ENCODE data around the gene RADIL. TPM values are rescaled to one million over a fixed set of nuclear protein-coding genes. Genes with fewer than 3 reads are reported as not detected.

The RADIL gene
- total RNA-seq, 1 donor from 2014 or later, result 0.86 TPM

GRCh38 chr7:4789194-4790077, 94.1 kb downstream of the RADIL start:
- Histone ChIP-seq H3K9ac (ENCODE audit: low read length) (no peak overlapping the region), H4K20me1 (ENCODE audit: insufficient read depth, low read length) (peaks cover 8% of the 10 kb centered on the region), H3K36me3 (ENCODE audit: insufficient read depth, low read length) (no peaks in the 10 kb centered on the region), H3K9me3 (ENCODE audit: insufficient read depth, low read depth, low read length) (no peaks in the 10 kb centered on the region), H3K79me2 (ENCODE audit: insufficient read depth, low read length) (no peaks in the 10 kb centered on the region), H3K27me3 (ENCODE audit: insufficient read depth, low read length) (no peaks in the 10 kb centered on the region), H3K4me1 (ENCODE audit: insufficient read depth, low read length) (peaks cover 8% of the 10 kb centered on the region), H3K4me3 (ENCODE audit: insufficient read depth, low read depth, low read length) (no peak overlapping the region), H3K27ac (ENCODE audit: low read depth, low read length) (no peak overlapping the region), H2AFZ (ENCODE audit: low read depth, low read length) (no peak overlapping the region), H3K4me2 (ENCODE audit: low read length) (no peak overlapping the region)
- Mint-ChIP-seq H3K27ac (ENCODE audit: unreplicated experiment) (no peak overlapping the region), H3K9me3 (ENCODE audit: unreplicated experiment) (no peaks in the 10 kb centered on the region), H3K4me3 (ENCODE audit: unreplicated experiment) (no peak overlapping the region), H3K27me3 (ENCODE audit: low read depth, unreplicated experiment) (no peaks in the 10 kb centered on the region), H3K4me1 (ENCODE audit: low read depth, unreplicated experiment) (peaks cover 8% of the 10 kb centered on the region), H3K36me3 (ENCODE audit: low read depth, unreplicated experiment) (peaks cover 16% of the 10 kb centered on the region)
- FAIRE-seq, result no peak
- DNase-seq (ENCODE audit: low read depth), result no peak
- no peak for TF ChIP-seq EZH2 (IDR thresholded peaks at IDR 0.05; ENCODE audit: insufficient read depth, low read length)
- TF ChIP-seq, protein P1, sequence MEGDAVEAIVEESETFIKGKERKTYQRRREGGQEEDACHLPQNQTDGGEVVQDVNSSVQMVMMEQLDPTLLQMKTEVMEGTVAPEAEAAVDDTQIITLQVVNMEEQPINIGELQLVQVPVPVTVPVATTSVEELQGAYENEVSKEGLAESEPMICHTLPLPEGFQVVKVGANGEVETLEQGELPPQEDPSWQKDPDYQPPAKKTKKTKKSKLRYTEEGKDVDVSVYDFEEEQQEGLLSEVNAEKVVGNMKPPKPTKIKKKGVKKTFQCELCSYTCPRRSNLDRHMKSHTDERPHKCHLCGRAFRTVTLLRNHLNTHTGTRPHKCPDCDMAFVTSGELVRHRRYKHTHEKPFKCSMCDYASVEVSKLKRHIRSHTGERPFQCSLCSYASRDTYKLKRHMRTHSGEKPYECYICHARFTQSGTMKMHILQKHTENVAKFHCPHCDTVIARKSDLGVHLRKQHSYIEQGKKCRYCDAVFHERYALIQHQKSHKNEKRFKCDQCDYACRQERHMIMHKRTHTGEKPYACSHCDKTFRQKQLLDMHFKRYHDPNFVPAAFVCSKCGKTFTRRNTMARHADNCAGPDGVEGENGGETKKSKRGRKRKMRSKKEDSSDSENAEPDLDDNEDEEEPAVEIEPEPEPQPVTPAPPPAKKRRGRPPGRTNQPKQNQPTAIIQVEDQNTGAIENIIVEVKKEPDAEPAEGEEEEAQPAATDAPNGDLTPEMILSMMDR (IDR thresholded peaks at IDR 0.05; ENCODE audit: insufficient read depth, low read depth, low read length), result no peak

- peaks cover 2% of the 10 kb centered on the region for H3K4me1 ChIP-seq (ENCODE audit: insufficient read depth, low read length)
- H4K20me1 ChIP-seq (ENCODE audit: insufficient read depth, low read length), result peaks cover 8% of the 10 kb centered on the region
- no peaks in the 10 kb centered on the region for H3K27me3 Mint-ChIP-seq (ENCODE audit: low read depth, unreplicated experiment)
- H3K36me3 Mint-ChIP-seq (ENCODE audit: low read depth, unreplicated experiment), result peaks cover 11% of the 10 kb centered on the region
- no peak overlapping the region for H3K9ac ChIP-seq (ENCODE audit: low read length)
- H3K27me3 ChIP-seq (ENCODE audit: insufficient read depth, low read length), result no peaks in the 10 kb centered on the region
- TF ChIP-seq, protein P1 (IDR thresholded peaks at IDR 0.05; ENCODE audit: insufficient read depth, low read depth, low read length), result no peak
- no peak for TF ChIP-seq EZH2 (IDR thresholded peaks at IDR 0.05; ENCODE audit: insufficient read depth, low read length)
- H3K4me1 Mint-ChIP-seq (ENCODE audit: low read depth, unreplicated experiment), result peaks cover under 1% of the 10 kb centered on the region
- DNase-seq (ENCODE audit: low read depth), result no peak
- no peak overlapping the region for H3K4me3 Mint-ChIP-seq (ENCODE audit: unreplicated experiment)
- no peaks in the 10 kb centered on the region for H3K9me3 ChIP-seq (ENCODE audit: insufficient read depth, low read depth, low read length)
- no peak overlapping the region for H3K27ac ChIP-seq (ENCODE audit: low read depth, low read length)
- H3K79me2 ChIP-seq (ENCODE audit: insufficient read depth, low read length), result no peaks in the 10 kb centered on the region
- no peaks in the 10 kb centered on the region for H3K36me3 ChIP-seq (ENCODE audit: insufficient read depth, low read length)
- FAIRE-seq, result no peak
- no peak overlapping the region for H2AFZ ChIP-seq (ENCODE audit: low read depth, low read length)
- H3K9me3 Mint-ChIP-seq (ENCODE audit: unreplicated experiment), result no peaks in the 10 kb centered on the region
- H3K4me2 ChIP-seq (ENCODE audit: low read length), result no peak overlapping the region
- no peak overlapping the region for H3K4me3 ChIP-seq (ENCODE audit: insufficient read depth, low read depth, low read length)
- H3K27ac Mint-ChIP-seq (ENCODE audit: unreplicated experiment), result no peak overlapping the region
Observed at GRCh38 chr7:4788627-4789189, 94.8 kb downstream of the RADIL start.
